ENCODE results near the gene DPF3.

GRCh38 chr14:72800296-72800695 lies 93.6 kb downstream of the DPF3 start:
- TF ChIP-seq, protein P1, sequence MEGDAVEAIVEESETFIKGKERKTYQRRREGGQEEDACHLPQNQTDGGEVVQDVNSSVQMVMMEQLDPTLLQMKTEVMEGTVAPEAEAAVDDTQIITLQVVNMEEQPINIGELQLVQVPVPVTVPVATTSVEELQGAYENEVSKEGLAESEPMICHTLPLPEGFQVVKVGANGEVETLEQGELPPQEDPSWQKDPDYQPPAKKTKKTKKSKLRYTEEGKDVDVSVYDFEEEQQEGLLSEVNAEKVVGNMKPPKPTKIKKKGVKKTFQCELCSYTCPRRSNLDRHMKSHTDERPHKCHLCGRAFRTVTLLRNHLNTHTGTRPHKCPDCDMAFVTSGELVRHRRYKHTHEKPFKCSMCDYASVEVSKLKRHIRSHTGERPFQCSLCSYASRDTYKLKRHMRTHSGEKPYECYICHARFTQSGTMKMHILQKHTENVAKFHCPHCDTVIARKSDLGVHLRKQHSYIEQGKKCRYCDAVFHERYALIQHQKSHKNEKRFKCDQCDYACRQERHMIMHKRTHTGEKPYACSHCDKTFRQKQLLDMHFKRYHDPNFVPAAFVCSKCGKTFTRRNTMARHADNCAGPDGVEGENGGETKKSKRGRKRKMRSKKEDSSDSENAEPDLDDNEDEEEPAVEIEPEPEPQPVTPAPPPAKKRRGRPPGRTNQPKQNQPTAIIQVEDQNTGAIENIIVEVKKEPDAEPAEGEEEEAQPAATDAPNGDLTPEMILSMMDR (IDR thresholded peaks at IDR 0.05 in 4 of 5, conservative IDR thresholded peaks at IDR 0.05 in 1 of 5) = no peak
- TF ChIP-seq POLR2A (IDR thresholded peaks at IDR 0.05) = no peak

Data from gastrocnemius medialis (tissue), 4 donors.